Motor neuron (in vitro differentiated cells): ENCODE results near the gene TMEM178B. TPM values are rescaled to one million over a fixed set of nuclear protein-coding genes. Genes with fewer than 3 reads are reported as not detected.
"Not testable (repeated sequence)": the region's sequence is repeated elsewhere in the genome, so short reads cannot be mapped to it uniquely, and the experiment has no call there.

ENCODE experiments used
- ATAC-seq, 8 experiments: fragments of 200-7000 bp; cut with Tn5 transposase; replicated peaks in 6 of 8; 2 replicates each; pipeline ENCODE4 v1.8.0; 2021; ENCODE audit warnings: mild to moderate bottlenecking in 8 of 8, moderate library complexity in 8 of 8
- H3K27ac ChIP-seq, 2 donors: fragments of 250-450 bp; sonication (Bioruptor Pico); 2 replicates each; pipeline ENCODE4 v1.9.0; 2021; ENCODE audit warnings: antibody characterized with exemption in 2 of 2, mild to moderate bottlenecking in 2 of 2, moderate library complexity in 1 of 2
- H3K4me1 ChIP-seq, 2 donors: fragments of 250-450 bp; sonication (Bioruptor Pico); replicated peaks in 1 of 2; 2 replicates each; pipeline ENCODE4 v1.6.1; 2021; ENCODE audit warnings: antibody characterized with exemption in 2 of 2, mild to moderate bottlenecking in 2 of 2, moderate library complexity in 1 of 2
- H3K4me3 ChIP-seq, 5 donors: fragments of 250-450 bp; sonication (Bioruptor Pico); 2 replicates each; pipeline ENCODE4 v1.9.0; 2021; ENCODE audit warnings: antibody characterized with exemption in 5 of 5, mild to moderate bottlenecking in 5 of 5, moderate library complexity in 4 of 5
- WGBS, 10 experiments: fragments of 450-650 bp; shearing (Covaris generic); methylation state at CpG; one replicate each; pipeline ENCODE4 v1.0.0; 2022; 5-methylcytosine and 5-hydroxymethylcytosine counted together
- in situ Hi-C, 9 experiments: fragments of 400-800 bp; cut with MboI; loops; one replicate each; pipeline ENCODE4 v1.15.0; 2021; ENCODE audit warnings: low sequenced_read_pairs in 9 of 9, low pct_unique_long_range_greater_than_20kb in 2 of 9; ENCODE audit not compliant: unreplicated experiment in 9 of 9
- total RNA-seq, 8 experiments: library from RNA; unstranded; fragments of 300-600 nt; gene quantifications; 2 replicates each; pipeline versions ENCODE4 v1.2.3 to v1.2.4, GENCODE V29; 2022

Gene TMEM178B
- total RNA-seq, 8 experiments from 2014 or later = 0.56 to 29.8 (median 17.1) TPM

GRCh38 chr7:141053626-141054025 is 20.2 kb upstream of the TMEM178B start:
- in situ Hi-C loops = loop anchor here in 3 of 9 experiments (25.0 kb wide), 2 partner anchors 459 to 484 kb away; no protein-coding TSS in a partner anchor
- Histone ChIP-seq H3K4me1 (peaks cover 0 to 10% of the 10 kb centered on the region in 2 donors), H3K4me3 (no peak overlapping the region), H3K27ac (peak overlapping the region in 1 of 2 donors; percentile 6)
- WGBS, 10 experiments = 27 to 83% (median 57%) methylated on average over 1 to 7 of the region's 9 CpGs; no CpG with 5 or more reads in 3 of the 10 experiments
- peak in 5 of 8 experiments; percentile 99 to 100 (median 100) for ATAC-seq

- no peak overlapping the region for H3K4me3 ChIP-seq
- in situ Hi-C loops = loop anchor here in 3 of 9 experiments (25.0 kb wide), 2 partner anchors 457 to 482 kb away; no protein-coding TSS in a partner anchor
- 11 to 100% (median 83%) methylated on average over 1 to 4 of the region's 4 CpGs; no CpG with 5 or more reads in 2 of the 10 experiments for WGBS, 10 experiments
- no peak overlapping the region for H3K27ac ChIP-seq
- ATAC-seq = no peak
- H3K4me1 ChIP-seq = peaks cover 0 to 10% of the 10 kb centered on the region in 2 donors
These were observed 18.7 kb upstream of the TMEM178B start for GRCh38 chr7:141055146-141055545.

GRCh38 chr7:141057788-141058187 is 16.1 kb upstream of the TMEM178B start:
- Histone ChIP-seq H3K27ac (no peak overlapping the region), H3K4me3 (no peak overlapping the region), H3K4me1 (peaks cover 0 to 10% of the 10 kb centered on the region in 2 donors)
- ATAC-seq = no peak
- in situ Hi-C loops = loop anchor here in 3 of 9 experiments (25.0 kb wide), 2 partner anchors 455 to 480 kb away; no protein-coding TSS in a partner anchor
- 0 to 94% (median 84%) methylated on average over 2 to 3 of the region's 3 CpGs; no CpG with 5 or more reads in 3 of the 10 experiments for WGBS, 10 experiments

GRCh38 chr7:141067856-141068255 is 6.0 kb upstream of the TMEM178B start:
- not testable (repeated sequence) for H3K27ac ChIP-seq, H3K4me3 ChIP-seq
- WGBS, 10 experiments = 86 to 100% methylated on average over 1 of the region's 16 CpGs; no CpG with 5 or more reads in 8 of the 10 experiments

GRCh38 chr7:141071260-141071854 is 2.5 kb upstream of the TMEM178B start:
- Histone ChIP-seq H3K4me3 (peak overlapping the region; percentile 49 to 86 (median 71)), H3K4me1 (peaks cover 6 to 11% of the 10 kb centered on the region in 2 donors), H3K27ac (peak overlapping the region; percentile 1 to 92)
- peak in 5 of 8 experiments; percentile 18 to 37 (median 34) for ATAC-seq
- 0 to 2% (median 0%) methylated on average over 1 to 9 of the region's 30 CpGs; no CpG with 5 or more reads in 3 of the 10 experiments for WGBS, 10 experiments
- in situ Hi-C loops = loop anchor here in 3 of 9 experiments (25.0 kb wide), 2 partner anchors 441 to 466 kb away; no protein-coding TSS in a partner anchor

More at GRCh38 chr7:141067856-141068255, 6.0 kb upstream of the TMEM178B start:
- not testable (repeated sequence) for H3K4me1 ChIP-seq, ATAC-seq
- in situ Hi-C loops = loop anchor here in 3 of 9 experiments (25.0 kb wide), 2 partner anchors 444 to 469 kb away; no protein-coding TSS in a partner anchor

- WGBS, 10 experiments = 0 to 11% (median 0%) methylated on average over 1 to 18 of the region's 21 CpGs; no CpG with 5 or more reads in 1 of the 10 experiments
- H3K27ac ChIP-seq = peak overlapping the region; percentile 1 to 92
- peak in 6 of 8 experiments; percentile 12 to 34 (median 24) for ATAC-seq
These were observed 1.9 kb upstream of the TMEM178B start for GRCh38 chr7:141071855-141072547.

GRCh38 chr7:141072548-141073172 is 1.2 kb upstream of the TMEM178B start:
- in situ Hi-C loops = loop anchor here in 3 of 9 experiments (25.0 kb wide), 2 partner anchors 440 to 465 kb away; no protein-coding TSS in a partner anchor
- WGBS, 10 experiments = 0 to 1% (median 0%) methylated on average over 2 to 12 of the region's 61 CpGs; no CpG with 5 or more reads in 6 of the 10 experiments
- H3K27ac ChIP-seq = peak overlapping the region; percentile 77 to 92
- ATAC-seq = peak; percentile 60 to 74 (median 66)
- H3K4me3 ChIP-seq = peak overlapping the region; percentile 49 to 86 (median 71)
- peaks cover 12 to 15% of the 10 kb centered on the region in 2 donors for H3K4me1 ChIP-seq

More at GRCh38 chr7:141071855-141072547, 1.9 kb upstream of the TMEM178B start:
- in situ Hi-C loops = loop anchor here in 3 of 9 experiments (25.0 kb wide), 2 partner anchors 440 to 465 kb away; no protein-coding TSS in a partner anchor
- H3K4me1 ChIP-seq = peaks cover 8 to 15% of the 10 kb centered on the region in 2 donors
- peak overlapping the region; percentile 49 to 86 (median 71) for H3K4me3 ChIP-seq

GRCh38 chr7:141073173-141073640 is 657 bp upstream of the TMEM178B start:
- 0 to 2% (median 0%) methylated on average over 9 to 42 of the region's 60 CpGs; no CpG with 5 or more reads in 7 of the 10 experiments for whole genome bisulfite sequencing, 10 experiments
- H3K4me1 ChIP-seq = peaks cover 15 to 16% of the 10 kb centered on the region in 2 donors
- peak overlapping the region; percentile 49 to 86 (median 71) for H3K4me3 ChIP-seq
- in situ Hi-C loops = loop anchor here in 3 of 9 experiments (25.0 kb wide), 2 partner anchors 439 to 464 kb away; no protein-coding TSS in a partner anchor
- H3K27ac ChIP-seq = peak overlapping the region; percentile 77 to 92
- peak; percentile 42 to 74 (median 52) for ATAC-seq

GRCh38 chr7:141074162-141074991 is 513 bp downstream of the TMEM178B start:
- H3K4me1 ChIP-seq = peaks cover 15 to 16% of the 10 kb centered on the region in 2 donors
- 0 to 4% (median 0%) methylated on average over 3 to 9 of the region's 75 CpGs; no CpG with 5 or more reads in 4 of the 10 experiments for WGBS, 10 experiments
- ATAC-seq = peak; percentile 14 to 31 (median 22)
- peak overlapping the region; percentile 32 to 92 for H3K27ac ChIP-seq
- in situ Hi-C loops = loop anchor here in 3 of 9 experiments (25.0 kb wide), 2 partner anchors 438 to 463 kb away; no protein-coding TSS in a partner anchor
- peak overlapping the region; percentile 49 to 86 (median 71) for H3K4me3 ChIP-seq

- peak overlapping the region; percentile 49 to 86 (median 71) for H3K4me3 ChIP-seq
- WGBS, 10 experiments = 0 to 45% (median 27%) methylated on average over 1 to 4 of the region's 4 CpGs
- H3K4me1 ChIP-seq = peaks cover 15 to 16% of the 10 kb centered on the region in 2 donors
- in situ Hi-C loops = loop anchor here in 3 of 9 experiments (25.0 kb wide), 2 partner anchors 437 to 462 kb away; no protein-coding TSS in a partner anchor
- peak in 5 of 8 experiments; percentile 5 to 41 (median 22) for ATAC-seq
- H3K27ac ChIP-seq = peak overlapping the region; percentile 32 to 92
These were observed 1.1 kb downstream of the TMEM178B start for GRCh38 chr7:141074997-141075396.

- ATAC-seq = peak in 1 of 8 experiments; percentile 9
- in situ Hi-C loops = no loop called here
- peaks cover 12 to 16% of the 10 kb centered on the region in 2 donors for H3K4me1 ChIP-seq
- 0 to 40% (median 13%) methylated on average over 1 to 3 of the region's 3 CpGs; no CpG with 5 or more reads in 2 of the 10 experiments for WGBS, 10 experiments
- no peak overlapping the region for H3K27ac ChIP-seq
- peak overlapping the region; percentile 49 to 86 (median 71) for H3K4me3 ChIP-seq
These were observed 2.5 kb downstream of the TMEM178B start for GRCh38 chr7:141076377-141076776.
